Measurements from ENCODE around the gene C3orf52. TPM values are rescaled to one million over a fixed set of nuclear protein-coding genes. Genes with fewer than 3 reads are reported as not detected.
A peak's percentile ranks its signal among the peaks of the same experiment; 100 is the strongest.
"Not testable (repeated sequence)": the region's sequence is repeated elsewhere in the genome, so short reads cannot be mapped to it uniquely, and the experiment has no call there.

The C3orf52 gene, protein sequence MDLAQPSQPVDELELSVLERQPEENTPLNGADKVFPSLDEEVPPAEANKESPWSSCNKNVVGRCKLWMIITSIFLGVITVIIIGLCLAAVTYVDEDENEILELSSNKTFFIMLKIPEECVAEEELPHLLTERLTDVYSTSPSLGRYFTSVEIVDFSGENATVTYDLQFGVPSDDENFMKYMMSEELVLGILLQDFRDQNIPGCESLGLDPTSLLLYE
- total RNA-seq (1 to 10 TPM in 2 of 7 donors, under 1 TPM in 5; 0.28 to 5.5 (median 0.48) TPM), polyA plus RNA-seq (1 to 10 TPM in 1 of 2 donors, under 1 TPM in 1; 0.24 to 1.0 TPM)
- long read RNA-seq, donor 1, partial matches to known transcripts: 0 of 2 reads
- long read RNA-seq, donor 1, other reads (novel, unspliced or antisense): 0 of 2 reads
- long read RNA-seq, donor 2, partial matches to known transcripts: 0 of 3 reads
- long read RNA-seq, donor 2, other reads (novel, unspliced or antisense): 0 of 3 reads
- long read RNA-seq, donor 3: 0 reads

DNA sequence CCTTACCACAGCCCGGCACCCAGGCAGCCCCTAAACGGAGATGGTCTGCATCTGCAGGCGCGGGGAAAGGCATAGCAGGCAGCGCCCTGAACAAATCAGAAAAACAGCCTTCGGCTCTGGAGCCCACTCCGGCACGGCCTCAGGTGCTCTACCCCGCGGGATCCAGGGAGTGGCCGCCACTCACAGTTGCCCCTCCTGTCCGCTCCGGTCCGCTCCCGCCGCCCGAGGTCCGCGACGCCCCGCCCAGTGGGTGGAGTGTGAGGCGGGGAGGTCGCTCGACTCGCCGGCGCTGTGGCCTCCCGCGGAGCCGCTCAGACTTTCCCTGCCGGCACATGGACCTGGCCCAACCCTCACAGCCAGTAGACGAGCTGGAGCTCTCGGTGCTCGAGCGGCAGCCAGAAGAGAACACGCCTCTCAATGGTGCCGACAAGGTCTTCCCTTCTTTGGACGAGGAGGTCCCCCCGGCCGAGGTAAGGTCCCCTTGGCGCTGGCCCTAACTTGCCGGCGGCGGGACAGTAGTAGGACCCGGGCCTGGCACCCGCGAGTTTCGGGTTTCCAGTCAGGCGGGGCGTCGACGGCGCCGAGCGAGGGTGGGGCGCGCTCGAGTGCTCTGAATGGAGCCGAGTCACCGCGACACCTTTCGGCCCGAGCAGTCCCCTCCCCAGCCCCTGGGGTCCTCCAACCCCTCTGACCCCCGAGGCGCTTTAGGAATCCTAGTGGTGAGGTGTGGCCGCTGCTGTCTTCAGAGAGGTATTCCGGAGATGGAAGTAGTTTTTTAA, at the start of gene C3orf52:
Gene C3orf52 (plus strand): TSS at position 314 of the 779 bp plus-strand sequence. CDS start 19 bp downstream, at position 333.
- TF ChIP-seq POLR2A (IDR thresholded peaks at IDR 0.05): no peak
- TF ChIP-seq, protein P1, sequence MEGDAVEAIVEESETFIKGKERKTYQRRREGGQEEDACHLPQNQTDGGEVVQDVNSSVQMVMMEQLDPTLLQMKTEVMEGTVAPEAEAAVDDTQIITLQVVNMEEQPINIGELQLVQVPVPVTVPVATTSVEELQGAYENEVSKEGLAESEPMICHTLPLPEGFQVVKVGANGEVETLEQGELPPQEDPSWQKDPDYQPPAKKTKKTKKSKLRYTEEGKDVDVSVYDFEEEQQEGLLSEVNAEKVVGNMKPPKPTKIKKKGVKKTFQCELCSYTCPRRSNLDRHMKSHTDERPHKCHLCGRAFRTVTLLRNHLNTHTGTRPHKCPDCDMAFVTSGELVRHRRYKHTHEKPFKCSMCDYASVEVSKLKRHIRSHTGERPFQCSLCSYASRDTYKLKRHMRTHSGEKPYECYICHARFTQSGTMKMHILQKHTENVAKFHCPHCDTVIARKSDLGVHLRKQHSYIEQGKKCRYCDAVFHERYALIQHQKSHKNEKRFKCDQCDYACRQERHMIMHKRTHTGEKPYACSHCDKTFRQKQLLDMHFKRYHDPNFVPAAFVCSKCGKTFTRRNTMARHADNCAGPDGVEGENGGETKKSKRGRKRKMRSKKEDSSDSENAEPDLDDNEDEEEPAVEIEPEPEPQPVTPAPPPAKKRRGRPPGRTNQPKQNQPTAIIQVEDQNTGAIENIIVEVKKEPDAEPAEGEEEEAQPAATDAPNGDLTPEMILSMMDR (IDR thresholded peaks at IDR 0.05): no peak
- no peak for TF ChIP-seq EP300 (IDR thresholded peaks at IDR 0.05)
- H3K9me3 ChIP-seq: no peaks in the 10 kb centered on the region
- H3K4me3 ChIP-seq: peak within 1 kb of the TSS; percentile 46
- no peaks in the 10 kb centered on the region for H3K36me3 ChIP-seq
- intact Hi-C loops (cut with DNase I): no loop called here
- peak; percentile 59 to 78 (median 64) for DNase-seq
- H3K27me3 ChIP-seq: no peaks in the 10 kb centered on the region
- 1 to 2% (median 1%) methylated on average over 56 to 67 of the region's 67 CpGs for WGBS, 3 donors
- no peaks in the 10 kb centered on the region for H3K4me1 ChIP-seq (ENCODE audit: insufficient read depth)
- H3K27ac ChIP-seq: no peak within 1 kb of the TSS

DNA sequence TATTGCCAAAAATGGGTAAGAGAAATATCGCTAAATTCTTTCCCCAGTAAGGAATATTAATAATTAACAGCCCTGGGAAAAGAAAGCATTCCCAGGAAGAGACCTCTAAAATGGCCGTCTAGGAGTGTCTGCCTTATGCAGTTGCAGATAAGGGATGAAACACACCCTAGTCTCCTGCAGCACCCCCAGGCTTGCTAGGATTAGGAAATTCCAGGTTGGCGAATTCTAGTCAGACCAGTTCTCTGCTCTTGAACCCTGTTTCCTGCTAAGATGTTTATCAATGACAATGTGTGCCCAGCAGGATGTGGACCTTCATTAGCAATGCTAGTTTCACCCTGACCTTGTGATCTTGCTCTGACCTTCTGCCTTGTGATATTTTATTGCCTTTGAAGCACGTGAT, 49.0 kb upstream of the C3orf52 start:
- H3K27ac ChIP-seq; intact Hi-C loops (cut with DNase I); H3K27me3 ChIP-seq; H3K36me3 ChIP-seq; H3K4me1 ChIP-seq (ENCODE audit: insufficient read depth); DNase-seq; H3K4me3 ChIP-seq; H3K9me3 ChIP-seq: not testable (repeated sequence)
- 66 to 68% (median 67%) methylated on average over 4 of the region's 4 CpGs for WGBS, 3 donors

DNA sequence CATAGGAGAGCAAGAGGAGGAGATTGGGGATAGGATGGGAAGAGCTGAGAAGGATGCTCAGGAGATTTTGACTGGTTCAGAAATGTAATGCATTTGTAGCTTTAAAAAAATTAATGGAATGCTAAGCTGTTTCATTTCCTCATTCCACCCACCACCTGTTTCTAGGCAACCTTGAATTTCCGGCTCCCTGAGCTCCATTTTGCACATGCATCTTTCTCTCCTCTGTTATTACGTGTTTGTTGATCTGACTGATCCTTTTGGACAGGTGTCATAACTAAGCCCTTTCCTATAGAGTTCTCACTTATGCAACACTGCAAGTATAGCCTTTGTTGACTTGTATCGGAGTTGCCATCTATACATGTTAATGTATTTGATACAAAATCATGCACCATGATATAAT, 47.3 kb upstream of the C3orf52 start:
- 64 to 75% (median 68%) methylated on average over 3 of the region's 3 CpGs for WGBS, 3 donors
- intact Hi-C loops (cut with DNase I): no loop called here
- no peaks in the 10 kb centered on the region for H3K27me3 ChIP-seq

DNA sequence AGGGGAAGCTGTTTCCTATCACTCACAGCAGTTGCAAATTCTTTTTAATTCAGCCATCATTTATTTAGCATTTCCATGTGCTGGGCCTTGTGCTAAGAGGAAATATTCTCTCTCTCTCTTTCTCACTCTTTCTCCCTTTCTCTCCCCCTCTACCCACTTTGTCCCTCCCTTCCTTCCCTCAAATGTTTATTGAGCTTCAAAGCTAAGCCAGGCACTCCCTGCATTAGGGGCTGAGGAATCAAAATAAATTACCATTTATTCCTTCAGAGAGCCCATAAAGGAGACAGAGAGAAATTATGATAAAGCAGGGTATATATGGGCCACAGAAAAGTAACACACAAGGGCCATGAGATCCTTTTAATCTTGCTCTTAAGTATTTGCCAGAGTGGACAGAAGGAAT, 44.9 kb upstream of the C3orf52 start:
- intact Hi-C loops (cut with DNase I): no loop called here
- H3K27me3 ChIP-seq: no peaks in the 10 kb centered on the region

More for the DNA sequence above, 47.3 kb upstream of the C3orf52 start:
- no peaks in the 10 kb centered on the region for H3K4me1 ChIP-seq (ENCODE audit: insufficient read depth)
- TF ChIP-seq EP300 (IDR thresholded peaks at IDR 0.05) (no peak), POLR2A (IDR thresholded peaks at IDR 0.05) (no peak)
- TF ChIP-seq, protein P1 (IDR thresholded peaks at IDR 0.05): no peak
- H3K27ac ChIP-seq: no peak overlapping the region
- no peaks in the 10 kb centered on the region for H3K36me3 ChIP-seq
- H3K9me3 ChIP-seq: no peaks in the 10 kb centered on the region
- DNase-seq: no peak
- H3K4me3 ChIP-seq: no peak overlapping the region

More for the DNA sequence above, 44.9 kb upstream of the C3orf52 start:
- no peak overlapping the region for H3K4me3 ChIP-seq
- no peaks in the 10 kb centered on the region for H3K36me3 ChIP-seq
- H3K9me3 ChIP-seq: no peaks in the 10 kb centered on the region
- TF ChIP-seq EP300 (IDR thresholded peaks at IDR 0.05): no peak
- TF ChIP-seq POLR2A (IDR thresholded peaks at IDR 0.05): no peak
- TF ChIP-seq, protein P1 (IDR thresholded peaks at IDR 0.05): no peak
- peak overlapping the region in 1 of 2 donors; percentile 31 for H3K27ac ChIP-seq
- H3K4me1 ChIP-seq (ENCODE audit: insufficient read depth): no peaks in the 10 kb centered on the region
- no peak for DNase-seq
